Thyroid gland (tissue), 4 donors: ENCODE data around the gene RGP1.

ENCODE experiments used
- POLR2A ChIP-seq, 2 donors: fragments of 450-650 bp; IDR thresholded peaks; one replicate each; pipeline ENCODE4 v1.6.1; 2017; ENCODE audit warnings: antibody characterized with exemption in 2 of 2, mild to moderate bottlenecking in 2 of 2, moderate library complexity in 1 of 2
- TF ChIP-seq, protein P1 (sequence below), 6 experiments: fragments of 200-600 bp in 3 of 6; fragments of 450-650 bp in 3 of 6; sonication (generic) in 3 of 6; IDR thresholded peaks; one replicate each; pipeline ENCODE4 v1.5.1; 2016 to 2019; ENCODE audit warnings: antibody characterized with exemption in 6 of 6, mild to moderate bottlenecking in 2 of 6, inconsistent platforms in 1 of 6, moderate library complexity in 1 of 6

DNA sequence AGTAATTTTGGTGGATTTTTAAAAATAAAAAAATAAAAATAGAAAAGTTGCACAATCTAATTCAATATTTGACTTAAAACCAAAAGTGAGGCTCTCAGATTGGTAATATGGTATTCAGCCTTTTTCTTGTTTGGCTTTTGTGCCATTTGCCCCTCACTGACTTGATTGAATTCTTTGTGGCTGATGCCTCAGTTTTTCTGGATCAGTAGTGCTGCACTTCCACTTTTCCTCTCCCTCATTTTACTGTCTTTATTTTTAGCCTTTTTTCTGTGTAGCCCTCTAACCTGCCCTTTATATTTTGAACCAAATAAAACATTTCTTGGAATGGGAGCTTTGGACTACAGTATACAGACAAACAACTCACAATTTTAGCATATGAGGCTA is 8.8 kb downstream of the RGP1 start:
- TF ChIP-seq, protein P1, sequence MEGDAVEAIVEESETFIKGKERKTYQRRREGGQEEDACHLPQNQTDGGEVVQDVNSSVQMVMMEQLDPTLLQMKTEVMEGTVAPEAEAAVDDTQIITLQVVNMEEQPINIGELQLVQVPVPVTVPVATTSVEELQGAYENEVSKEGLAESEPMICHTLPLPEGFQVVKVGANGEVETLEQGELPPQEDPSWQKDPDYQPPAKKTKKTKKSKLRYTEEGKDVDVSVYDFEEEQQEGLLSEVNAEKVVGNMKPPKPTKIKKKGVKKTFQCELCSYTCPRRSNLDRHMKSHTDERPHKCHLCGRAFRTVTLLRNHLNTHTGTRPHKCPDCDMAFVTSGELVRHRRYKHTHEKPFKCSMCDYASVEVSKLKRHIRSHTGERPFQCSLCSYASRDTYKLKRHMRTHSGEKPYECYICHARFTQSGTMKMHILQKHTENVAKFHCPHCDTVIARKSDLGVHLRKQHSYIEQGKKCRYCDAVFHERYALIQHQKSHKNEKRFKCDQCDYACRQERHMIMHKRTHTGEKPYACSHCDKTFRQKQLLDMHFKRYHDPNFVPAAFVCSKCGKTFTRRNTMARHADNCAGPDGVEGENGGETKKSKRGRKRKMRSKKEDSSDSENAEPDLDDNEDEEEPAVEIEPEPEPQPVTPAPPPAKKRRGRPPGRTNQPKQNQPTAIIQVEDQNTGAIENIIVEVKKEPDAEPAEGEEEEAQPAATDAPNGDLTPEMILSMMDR (IDR thresholded peaks at IDR 0.05) = no peak
- no peak for TF ChIP-seq POLR2A (IDR thresholded peaks at IDR 0.05)
